ENCODE measurements around the gene TMEM247.
"Not testable (repeated sequence)": the region's sequence is repeated elsewhere in the genome, so short reads cannot be mapped to it uniquely, and the experiment has no call there.

Gene TMEM247

GRCh38 chr2:46518861-46519260 lies 39.5 kb downstream of the TMEM247 start:
- TF ChIP-seq, protein P1, sequence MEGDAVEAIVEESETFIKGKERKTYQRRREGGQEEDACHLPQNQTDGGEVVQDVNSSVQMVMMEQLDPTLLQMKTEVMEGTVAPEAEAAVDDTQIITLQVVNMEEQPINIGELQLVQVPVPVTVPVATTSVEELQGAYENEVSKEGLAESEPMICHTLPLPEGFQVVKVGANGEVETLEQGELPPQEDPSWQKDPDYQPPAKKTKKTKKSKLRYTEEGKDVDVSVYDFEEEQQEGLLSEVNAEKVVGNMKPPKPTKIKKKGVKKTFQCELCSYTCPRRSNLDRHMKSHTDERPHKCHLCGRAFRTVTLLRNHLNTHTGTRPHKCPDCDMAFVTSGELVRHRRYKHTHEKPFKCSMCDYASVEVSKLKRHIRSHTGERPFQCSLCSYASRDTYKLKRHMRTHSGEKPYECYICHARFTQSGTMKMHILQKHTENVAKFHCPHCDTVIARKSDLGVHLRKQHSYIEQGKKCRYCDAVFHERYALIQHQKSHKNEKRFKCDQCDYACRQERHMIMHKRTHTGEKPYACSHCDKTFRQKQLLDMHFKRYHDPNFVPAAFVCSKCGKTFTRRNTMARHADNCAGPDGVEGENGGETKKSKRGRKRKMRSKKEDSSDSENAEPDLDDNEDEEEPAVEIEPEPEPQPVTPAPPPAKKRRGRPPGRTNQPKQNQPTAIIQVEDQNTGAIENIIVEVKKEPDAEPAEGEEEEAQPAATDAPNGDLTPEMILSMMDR (IDR thresholded peaks at IDR 0.05; ENCODE audit: insufficient read depth, low read length, poor library complexity, severe bottlenecking), result no peak
- Histone ChIP-seq H3K27me3 (replicated peaks; ENCODE audit: control insufficient read depth, insufficient read depth, low read length) (no peaks in the 10 kb centered on the region), H3K36me3 (ENCODE audit: control insufficient read depth, insufficient read depth, low read length) (no peaks in the 10 kb centered on the region), H3K4me3 (replicated peaks; ENCODE audit: low read depth, low read length) (no peak overlapping the region)
- DNase-seq (ENCODE audit: extremely low read depth, insufficient read length), result no peak

- no peak for DNase-seq (ENCODE audit: extremely low read depth, insufficient read length)
- Histone ChIP-seq H3K4me3 (replicated peaks; ENCODE audit: low read depth, low read length) (no peak overlapping the region), H3K36me3 (ENCODE audit: control insufficient read depth, insufficient read depth, low read length) (no peaks in the 10 kb centered on the region), H3K27me3 (replicated peaks; ENCODE audit: control insufficient read depth, insufficient read depth, low read length) (no peaks in the 10 kb centered on the region)
- TF ChIP-seq, protein P1 (IDR thresholded peaks at IDR 0.05; ENCODE audit: insufficient read depth, low read length, poor library complexity, severe bottlenecking), result no peak
These were observed 39.9 kb downstream of the TMEM247 start for GRCh38 chr2:46519265-46519664.

- TF ChIP-seq, protein P1 (IDR thresholded peaks at IDR 0.05; ENCODE audit: insufficient read depth, low read length, poor library complexity, severe bottlenecking), result no peak
- H3K27me3 ChIP-seq (replicated peaks; ENCODE audit: control insufficient read depth, insufficient read depth, low read length), result no peaks in the 10 kb centered on the region
- H3K4me3 ChIP-seq (replicated peaks; ENCODE audit: low read depth, low read length), result no peak overlapping the region
- no peak for DNase-seq (ENCODE audit: extremely low read depth, insufficient read length)
- no peaks in the 10 kb centered on the region for H3K36me3 ChIP-seq (ENCODE audit: control insufficient read depth, insufficient read depth, low read length)
These were observed 40.9 kb downstream of the TMEM247 start for GRCh38 chr2:46520130-46520711.

- no peak for DNase-seq (ENCODE audit: extremely low read depth, insufficient read length)
- TF ChIP-seq, protein P1 (IDR thresholded peaks at IDR 0.05; ENCODE audit: insufficient read depth, low read length, poor library complexity, severe bottlenecking), result no peak
- Histone ChIP-seq H3K36me3 (ENCODE audit: control insufficient read depth, insufficient read depth, low read length) (no peaks in the 10 kb centered on the region), H3K27me3 (replicated peaks; ENCODE audit: control insufficient read depth, insufficient read depth, low read length) (no peaks in the 10 kb centered on the region), H3K4me3 (replicated peaks; ENCODE audit: low read depth, low read length) (no peak overlapping the region)
These were observed 41.9 kb downstream of the TMEM247 start for GRCh38 chr2:46521215-46521683.

GRCh38 chr2:46522385-46522784 lies 43.0 kb downstream of the TMEM247 start:
- not testable (repeated sequence) for DNase-seq (ENCODE audit: extremely low read depth, insufficient read length); H3K4me3 ChIP-seq (replicated peaks; ENCODE audit: low read depth, low read length); H3K27me3 ChIP-seq (replicated peaks; ENCODE audit: control insufficient read depth, insufficient read depth, low read length); H3K36me3 ChIP-seq (ENCODE audit: control insufficient read depth, insufficient read depth, low read length)

GRCh38 chr2:46525522-46526155 lies 46.3 kb downstream of the TMEM247 start:
- H3K4me3 ChIP-seq (replicated peaks; ENCODE audit: low read depth, low read length), result no peak overlapping the region
- TF ChIP-seq, protein P1 (IDR thresholded peaks at IDR 0.05; ENCODE audit: insufficient read depth, low read length, poor library complexity, severe bottlenecking), result no peak
- no peaks in the 10 kb centered on the region for H3K27me3 ChIP-seq (replicated peaks; ENCODE audit: control insufficient read depth, insufficient read depth, low read length)
- no peak for DNase-seq (ENCODE audit: extremely low read depth, insufficient read length)
- H3K36me3 ChIP-seq (ENCODE audit: control insufficient read depth, insufficient read depth, low read length), result no peaks in the 10 kb centered on the region

Data from GM06990 (cell line).